ENCODE data around the gene NF1. TPM values are rescaled to one million over a fixed set of nuclear protein-coding genes. Genes with fewer than 3 reads are reported as not detected.
"Not testable (repeated sequence)": the region's sequence is repeated elsewhere in the genome, so short reads cannot be mapped to it uniquely, and the experiment has no call there.

Gene NF1
- total and polyA plus RNA-seq, 2 experiments from 2014 or later, result 8.4 to 45.9 TPM

DNA sequence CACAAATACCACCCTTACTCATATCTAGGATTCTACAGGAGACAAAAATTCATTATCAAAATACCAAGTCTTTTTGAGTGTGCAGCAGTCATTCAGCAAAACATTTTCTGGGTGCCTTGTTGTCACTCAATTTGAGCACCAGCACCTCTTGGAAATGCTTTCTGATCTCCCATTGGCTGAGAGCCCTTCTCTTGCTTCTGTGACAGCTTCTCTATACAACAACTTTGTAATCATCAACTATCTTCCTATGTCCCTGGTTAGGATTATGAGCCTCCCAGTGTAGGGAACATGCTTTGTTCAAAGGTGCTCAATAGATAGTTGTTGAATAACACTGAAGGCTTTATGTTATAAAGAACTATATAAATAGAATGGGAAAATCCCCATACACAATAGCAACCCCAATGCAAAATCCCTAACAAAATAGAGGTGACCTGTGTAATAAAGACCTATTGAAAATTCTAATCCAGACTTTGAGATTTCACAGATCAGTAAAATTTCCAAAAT lies 286.4 kb downstream of the NF1 start:
- no peak overlapping the region for H2AFZ ChIP-seq
- no peak overlapping the region for H3K4me3 ChIP-seq
- no peaks in the 10 kb centered on the region for H3K36me3 ChIP-seq (replicated peaks; ENCODE audit: insufficient read depth, low read depth)
- H3K9me2 ChIP-seq (replicated peaks; ENCODE audit: insufficient read depth), result no peaks in the 10 kb centered on the region
- no peaks in the 10 kb centered on the region for H3K79me2 ChIP-seq
- no peak overlapping the region for H3K27ac ChIP-seq
- H3K4me2 ChIP-seq, result no peak overlapping the region
- no peaks in the 10 kb centered on the region for H3K4me1 ChIP-seq (ENCODE audit: insufficient read depth)
- H3K9me3 ChIP-seq (ENCODE audit: low read depth), result no peaks in the 10 kb centered on the region
- no peak for TF ChIP-seq EZH2phosphoT487 (IDR thresholded peaks at IDR 0.05; ENCODE audit: low read depth, severe bottlenecking, unreplicated experiment)
- TF ChIP-seq EZH2 (IDR thresholded peaks at IDR 0.05; ENCODE audit: borderline replicate concordance), result no peak
- no peaks in the 10 kb centered on the region for H3K27me3 ChIP-seq
- H4K20me1 ChIP-seq (ENCODE audit: insufficient read depth, poor library complexity, severe bottlenecking), result no peaks in the 10 kb centered on the region
- no peak for DNase-seq (ENCODE audit: low spot score)

DNA sequence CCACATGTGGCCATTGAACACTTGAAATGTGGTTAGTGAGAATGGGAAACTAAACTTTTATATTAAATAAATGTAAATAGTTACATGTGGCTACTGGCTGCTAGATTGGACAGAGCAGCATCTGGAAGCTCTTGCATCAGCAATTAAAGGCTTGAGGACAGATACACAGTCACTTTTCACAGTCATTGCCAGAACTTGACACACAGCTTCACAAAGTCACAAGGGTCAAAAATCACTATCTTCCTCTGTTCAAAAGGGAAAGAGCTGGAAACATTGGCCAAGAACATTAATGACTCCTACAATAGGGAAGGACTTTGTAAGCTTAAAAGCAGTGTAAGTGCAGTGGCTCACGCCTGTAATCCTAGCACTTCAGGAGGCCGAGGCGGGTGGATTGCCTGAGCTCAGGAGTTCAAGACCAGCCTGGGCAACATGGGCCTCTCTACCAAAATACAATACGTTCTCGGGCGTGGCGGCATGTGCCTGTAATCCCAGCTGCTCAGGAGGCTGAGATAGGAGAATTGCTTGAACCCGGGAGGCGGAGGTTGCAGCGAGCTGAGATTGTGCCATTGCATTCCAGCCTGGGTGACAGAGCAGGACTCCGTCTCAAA lies 288.0 kb downstream of the NF1 start:
- H3K27me3 ChIP-seq; H3K27ac ChIP-seq; H3K36me3 ChIP-seq (replicated peaks; ENCODE audit: insufficient read depth, low read depth); H4K20me1 ChIP-seq (ENCODE audit: insufficient read depth, poor library complexity, severe bottlenecking); H3K4me2 ChIP-seq; H3K4me1 ChIP-seq (ENCODE audit: insufficient read depth); H3K9me3 ChIP-seq (ENCODE audit: low read depth); DNase-seq (ENCODE audit: low spot score); H3K4me3 ChIP-seq; H3K79me2 ChIP-seq; H3K9me2 ChIP-seq (replicated peaks; ENCODE audit: insufficient read depth); H2AFZ ChIP-seq: not testable (repeated sequence)
- WGBS (ENCODE audit: low lambda C conversion rate, missing lambda C conversion rate), result 95% methylated on average over 11 of the region's 11 CpGs

DNA sequence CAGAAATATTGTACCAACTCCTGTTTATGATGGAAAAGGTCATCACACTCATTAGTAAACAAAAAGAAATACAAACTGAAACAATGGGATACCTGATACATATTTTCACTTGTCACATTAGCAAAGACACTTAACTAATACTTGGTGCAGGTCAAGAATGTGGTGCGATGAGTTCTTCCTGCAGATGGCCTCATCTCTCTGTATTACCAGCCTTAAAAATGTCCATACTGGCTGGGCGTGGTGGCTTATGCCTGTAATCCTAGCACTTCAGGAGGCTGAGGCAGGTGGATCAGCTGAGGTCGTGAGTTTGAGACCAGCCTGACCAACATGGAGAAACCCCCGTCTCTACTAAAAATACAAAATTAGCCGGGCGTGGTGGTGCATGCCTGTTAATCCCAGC lies 288.7 kb downstream of the NF1 start:
- not testable (repeated sequence) for H3K79me2 ChIP-seq; H3K36me3 ChIP-seq (replicated peaks; ENCODE audit: insufficient read depth, low read depth); H2AFZ ChIP-seq; H3K4me3 ChIP-seq; H3K4me1 ChIP-seq (ENCODE audit: insufficient read depth); H4K20me1 ChIP-seq (ENCODE audit: insufficient read depth, poor library complexity, severe bottlenecking); H3K9me3 ChIP-seq (ENCODE audit: low read depth); H3K27ac ChIP-seq; H3K27me3 ChIP-seq; H3K9me2 ChIP-seq (replicated peaks; ENCODE audit: insufficient read depth); DNase-seq (ENCODE audit: low spot score); H3K4me2 ChIP-seq
- 95% methylated on average over 6 of the region's 6 CpGs for WGBS (ENCODE audit: low lambda C conversion rate, missing lambda C conversion rate)

DNA sequence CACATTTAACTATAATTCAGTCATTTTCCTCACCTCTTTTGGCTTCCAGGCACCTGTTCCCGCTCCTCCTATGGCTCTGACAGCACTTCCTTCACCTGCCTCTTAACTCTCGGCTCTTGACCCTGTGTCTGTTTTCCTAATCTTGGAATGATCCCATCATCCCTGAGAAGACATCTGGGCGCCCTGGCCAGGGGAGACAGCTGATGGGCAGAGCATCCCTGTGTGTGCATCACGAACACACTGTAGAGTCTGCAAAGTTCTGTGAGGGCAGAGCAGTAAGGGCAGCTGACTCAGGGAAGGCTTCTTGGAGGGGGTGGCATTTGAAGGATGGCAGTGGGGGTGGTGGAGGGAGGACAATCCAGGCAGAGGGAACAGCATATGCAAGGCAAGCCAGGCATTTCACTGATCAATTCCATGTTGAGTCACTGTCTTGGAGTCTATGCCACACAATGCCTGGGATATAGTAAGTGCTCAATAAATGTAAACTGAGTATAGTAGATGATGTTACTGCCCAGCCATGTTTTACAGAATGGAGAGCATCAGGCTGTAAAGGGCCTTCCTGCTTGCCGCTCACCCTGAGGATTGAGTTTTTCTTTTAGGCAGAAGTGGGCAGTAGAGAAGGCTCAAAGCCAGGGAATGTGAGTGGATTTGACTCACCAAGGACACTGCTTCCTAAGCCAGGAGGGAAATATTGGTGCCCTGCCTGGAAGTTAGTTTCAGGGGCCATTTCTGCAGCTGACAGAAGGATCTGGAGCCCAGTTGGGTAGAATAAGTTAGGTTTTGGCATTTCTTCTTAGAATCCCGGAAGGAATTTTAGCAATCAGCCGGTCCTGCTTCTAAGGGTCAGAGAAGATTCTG lies 290.9 kb downstream of the NF1 start:
- WGBS (ENCODE audit: low lambda C conversion rate, missing lambda C conversion rate), result 90% methylated on average over 7 of the region's 7 CpGs
- DNase-seq (ENCODE audit: low spot score), result no peak
- no peak overlapping the region for H3K27ac ChIP-seq
- H3K79me2 ChIP-seq, result no peaks in the 10 kb centered on the region
- H3K36me3 ChIP-seq (replicated peaks; ENCODE audit: insufficient read depth, low read depth), result no peaks in the 10 kb centered on the region
- TF ChIP-seq EZH2phosphoT487 (IDR thresholded peaks at IDR 0.05; ENCODE audit: low read depth, severe bottlenecking, unreplicated experiment) (no peak), EZH2 (IDR thresholded peaks at IDR 0.05; ENCODE audit: borderline replicate concordance) (no peak)
- TF ChIP-seq, protein P1, sequence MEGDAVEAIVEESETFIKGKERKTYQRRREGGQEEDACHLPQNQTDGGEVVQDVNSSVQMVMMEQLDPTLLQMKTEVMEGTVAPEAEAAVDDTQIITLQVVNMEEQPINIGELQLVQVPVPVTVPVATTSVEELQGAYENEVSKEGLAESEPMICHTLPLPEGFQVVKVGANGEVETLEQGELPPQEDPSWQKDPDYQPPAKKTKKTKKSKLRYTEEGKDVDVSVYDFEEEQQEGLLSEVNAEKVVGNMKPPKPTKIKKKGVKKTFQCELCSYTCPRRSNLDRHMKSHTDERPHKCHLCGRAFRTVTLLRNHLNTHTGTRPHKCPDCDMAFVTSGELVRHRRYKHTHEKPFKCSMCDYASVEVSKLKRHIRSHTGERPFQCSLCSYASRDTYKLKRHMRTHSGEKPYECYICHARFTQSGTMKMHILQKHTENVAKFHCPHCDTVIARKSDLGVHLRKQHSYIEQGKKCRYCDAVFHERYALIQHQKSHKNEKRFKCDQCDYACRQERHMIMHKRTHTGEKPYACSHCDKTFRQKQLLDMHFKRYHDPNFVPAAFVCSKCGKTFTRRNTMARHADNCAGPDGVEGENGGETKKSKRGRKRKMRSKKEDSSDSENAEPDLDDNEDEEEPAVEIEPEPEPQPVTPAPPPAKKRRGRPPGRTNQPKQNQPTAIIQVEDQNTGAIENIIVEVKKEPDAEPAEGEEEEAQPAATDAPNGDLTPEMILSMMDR (IDR thresholded peaks at IDR 0.05; ENCODE audit: poor library complexity), result no peak
- H3K4me2 ChIP-seq, result no peak overlapping the region
- H3K27me3 ChIP-seq, result peaks cover 19% of the 10 kb centered on the region
- H3K4me1 ChIP-seq (ENCODE audit: insufficient read depth), result no peaks in the 10 kb centered on the region
- no peaks in the 10 kb centered on the region for H3K9me2 ChIP-seq (replicated peaks; ENCODE audit: insufficient read depth)
- H4K20me1 ChIP-seq (ENCODE audit: insufficient read depth, poor library complexity, severe bottlenecking), result no peaks in the 10 kb centered on the region
- H3K9me3 ChIP-seq (ENCODE audit: low read depth), result no peaks in the 10 kb centered on the region
- H3K4me3 ChIP-seq, result no peak overlapping the region
- no peak overlapping the region for H2AFZ ChIP-seq

DNA sequence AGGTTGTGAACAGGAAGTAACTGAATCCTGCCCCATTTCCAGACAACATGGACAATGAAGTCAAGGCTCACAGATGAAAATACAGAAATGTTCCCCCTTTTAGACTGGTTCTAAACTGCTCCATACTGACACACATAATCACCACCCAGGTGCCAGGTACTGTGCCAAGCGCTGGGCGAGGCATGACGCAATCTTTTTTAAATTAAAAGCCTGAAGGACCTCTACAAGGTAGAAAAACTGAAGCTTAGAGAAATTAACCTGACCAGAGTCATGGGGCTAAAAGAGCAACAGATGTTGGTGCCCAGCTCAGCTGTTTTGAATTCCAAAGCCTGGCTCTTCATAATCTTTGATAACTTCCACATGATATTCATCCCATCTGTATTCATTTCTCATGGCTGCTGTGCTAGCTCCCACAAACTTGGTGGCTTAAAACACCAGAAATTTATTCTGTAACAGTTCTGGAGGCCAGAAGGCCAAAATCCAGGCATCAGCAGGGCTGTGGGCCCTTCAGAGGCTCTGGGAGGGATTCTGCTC lies 291.8 kb downstream of the NF1 start:
- no peaks in the 10 kb centered on the region for H3K36me3 ChIP-seq (replicated peaks; ENCODE audit: insufficient read depth, low read depth)
- no peak overlapping the region for H2AFZ ChIP-seq
- no peaks in the 10 kb centered on the region for H4K20me1 ChIP-seq (ENCODE audit: insufficient read depth, poor library complexity, severe bottlenecking)
- H3K4me2 ChIP-seq, result no peak overlapping the region
- H3K4me3 ChIP-seq, result no peak overlapping the region
- no peak for TF ChIP-seq EZH2phosphoT487 (IDR thresholded peaks at IDR 0.05; ENCODE audit: low read depth, severe bottlenecking, unreplicated experiment)
- TF ChIP-seq, protein P1 (IDR thresholded peaks at IDR 0.05; ENCODE audit: poor library complexity), result no peak
- TF ChIP-seq EZH2 (IDR thresholded peaks at IDR 0.05; ENCODE audit: borderline replicate concordance), result no peak
- no peaks in the 10 kb centered on the region for H3K79me2 ChIP-seq
- peaks cover 24% of the 10 kb centered on the region for H3K27me3 ChIP-seq
- H3K9me3 ChIP-seq (ENCODE audit: low read depth), result no peaks in the 10 kb centered on the region
- H3K4me1 ChIP-seq (ENCODE audit: insufficient read depth), result no peaks in the 10 kb centered on the region
- H3K9me2 ChIP-seq (replicated peaks; ENCODE audit: insufficient read depth), result no peaks in the 10 kb centered on the region
- 93% methylated on average over 3 of the region's 3 CpGs for WGBS (ENCODE audit: low lambda C conversion rate, missing lambda C conversion rate)
- H3K27ac ChIP-seq, result no peak overlapping the region
- no peak for DNase-seq (ENCODE audit: low spot score)
